ENCODE measurements around the gene COL26A1.

Gene COL26A1

GRCh38 chr7:101581891-101582290 lies 219.2 kb downstream of the COL26A1 start:
- no peak for DNase-seq

- DNase-seq, result no peak
Measured at GRCh38 chr7:101582971-101583370, 220.3 kb downstream of the COL26A1 start.

GRCh38 chr7:101586078-101586905 lies 223.6 kb downstream of the COL26A1 start:
- DNase-seq, result no peak

- DNase-seq, result no peak
Measured at GRCh38 chr7:101586906-101587677, 224.4 kb downstream of the COL26A1 start.

GRCh38 chr7:101588131-101588935 lies 225.7 kb downstream of the COL26A1 start:
- DNase-seq, result no peak

GRCh38 chr7:101589052-101589451 lies 226.4 kb downstream of the COL26A1 start:
- no peak for DNase-seq

GRCh38 chr7:101589976-101590662 lies 227.4 kb downstream of the COL26A1 start:
- DNase-seq, result no peak

GRCh38 chr7:101590663-101591435 lies 228.2 kb downstream of the COL26A1 start:
- no peak for DNase-seq

GRCh38 chr7:101591504-101591903 lies 228.8 kb downstream of the COL26A1 start:
- DNase-seq, result no peak

- DNase-seq, result no peak
Measured at GRCh38 chr7:101593556-101593955, 230.9 kb downstream of the COL26A1 start.

- DNase-seq, result no peak
Measured at GRCh38 chr7:101594790-101595189, 232.1 kb downstream of the COL26A1 start.

GRCh38 chr7:101595246-101595645 lies 232.6 kb downstream of the COL26A1 start:
- no peak for DNase-seq

- no peak for DNase-seq
Measured at GRCh38 chr7:101595766-101596537, 233.3 kb downstream of the COL26A1 start.

GRCh38 chr7:101596898-101597297 lies 234.2 kb downstream of the COL26A1 start:
- no peak for DNase-seq

- no peak for DNase-seq
Measured at GRCh38 chr7:101597941-101598340, 235.3 kb downstream of the COL26A1 start.

GRCh38 chr7:101598422-101598985 lies 235.8 kb downstream of the COL26A1 start:
- no peak for DNase-seq

GRCh38 chr7:101598986-101599771 lies 236.5 kb downstream of the COL26A1 start:
- no peak for DNase-seq

- DNase-seq, result no peak
Measured at GRCh38 chr7:101599787-101600186, 237.1 kb downstream of the COL26A1 start.

GRCh38 chr7:101602082-101602481 lies 239.4 kb downstream of the COL26A1 start:
- no peak for DNase-seq

All from GDM1 (cell line).